HG02970 (cell line): Measurements from ENCODE around the gene MRPS34.

Source experiments
- ATAC-seq: cut with Tn5 transposase; IDR thresholded peaks from one replicate; pipeline ENCODE4 v1.9.1; 2021; ENCODE audit warnings: mild to moderate bottlenecking, moderate library complexity, moderate number of reproducible peaks; ENCODE audit not compliant: unreplicated experiment, low FRiP score

MRPS34 gene

GRCh38 chr16:1794908-1795666 is 22.2 kb upstream of the MRPS34 start:
- no peak for ATAC-seq

- ATAC-seq = no peak
Observed at GRCh38 chr16:1794221-1794871, 21.4 kb upstream of the MRPS34 start.

- no peak for ATAC-seq
Observed at GRCh38 chr16:1793578-1794220, 20.8 kb upstream of the MRPS34 start, which contains the start of gene IGFALS. TSS of gene IGFALS (minus strand) at chr16:1793705. CDS start at chr16:1793652, 53 bp downstream.

- ATAC-seq = no peak
Observed at GRCh38 chr16:1792836-1793577, 20.1 kb upstream of the MRPS34 start.

GRCh38 chr16:1791943-1792812 is 19.2 kb upstream of the MRPS34 start:
- ATAC-seq = no peak

GRCh38 chr16:1791256-1791942 is 18.5 kb upstream of the MRPS34 start:
- no peak for ATAC-seq

GRCh38 chr16:1790611-1791255 is 17.8 kb upstream of the MRPS34 start:
- no peak for ATAC-seq

- no peak for ATAC-seq
Observed at GRCh38 chr16:1790261-1790610, 17.3 kb upstream of the MRPS34 start.

- ATAC-seq = no peak
Observed at GRCh38 chr16:1789643-1790045, 16.7 kb upstream of the MRPS34 start.

- no peak for ATAC-seq
Observed at GRCh38 chr16:1788708-1789100, 15.8 kb upstream of the MRPS34 start.

- no peak for ATAC-seq
Observed at GRCh38 chr16:1788095-1788707, 15.3 kb upstream of the MRPS34 start.

GRCh38 chr16:1787322-1788094 is 14.6 kb upstream of the MRPS34 start:
- ATAC-seq = no peak

GRCh38 chr16:1787056-1787321 is 14.1 kb upstream of the MRPS34 start:
- ATAC-seq = no peak

GRCh38 chr16:1786242-1787055 is 13.5 kb upstream of the MRPS34 start:
- no peak for ATAC-seq

GRCh38 chr16:1785846-1786170 is 12.9 kb upstream of the MRPS34 start:
- no peak for ATAC-seq

- no peak for ATAC-seq
Observed at GRCh38 chr16:1784977-1785845, 12.3 kb upstream of the MRPS34 start.
